SK-N-MC (cell line): ENCODE measurements around the gene MORF4L1.

Source experiments
- EZH2 ChIP-seq: fragments of 200-600 bp; sonication (generic); IDR thresholded peaks from one replicate; pipeline ENCODE4 v1.6.1; 2017; ENCODE audit warnings: antibody characterized with exemption
- FOXP2 ChIP-seq: optimal IDR thresholded peaks from 2 replicates; pipeline ENCODE3; 2011; ENCODE audit warnings: mild to moderate bottlenecking, moderate library complexity; ENCODE audit not compliant: insufficient read depth; ENCODE audit errors: extremely low read length, control extremely low read depth
- POLR2AphosphoS5 ChIP-seq: IDR thresholded peaks from 2 replicates; pipeline ENCODE4 v1.6.1; 2012; ENCODE audit warnings: mild to moderate bottlenecking, low read depth, low read length, borderline replicate concordance

- TF ChIP-seq EZH2 (no peak), POLR2AphosphoS5 (no peak), FOXP2 (no peak)
Observed at GRCh38 chr15:78943692-78944091, 71.0 kb downstream of the MORF4L1 start.
